ENCODE data around the gene FAM20B.

DNA sequence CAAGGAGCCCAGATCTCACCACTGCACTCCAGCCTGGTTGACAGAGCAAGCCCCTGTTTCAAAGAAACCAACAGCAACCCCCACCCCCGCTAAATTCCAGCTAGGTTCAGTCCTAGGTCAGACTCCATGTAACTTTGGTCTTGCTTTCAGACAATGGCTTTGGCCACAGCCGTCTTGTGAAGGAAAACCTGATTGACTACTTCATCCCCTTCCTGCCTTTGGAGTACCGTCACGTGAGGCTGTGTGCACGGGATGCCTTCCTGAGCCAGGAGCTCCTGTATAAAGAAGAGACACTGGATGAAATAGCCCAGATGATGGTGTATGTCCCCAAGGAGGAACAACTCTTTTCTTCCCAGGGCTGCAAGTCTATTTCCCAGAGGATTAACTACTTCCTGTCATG lies 69.1 kb downstream of the FAM20B start:
- TF ChIP-seq, protein P1, sequence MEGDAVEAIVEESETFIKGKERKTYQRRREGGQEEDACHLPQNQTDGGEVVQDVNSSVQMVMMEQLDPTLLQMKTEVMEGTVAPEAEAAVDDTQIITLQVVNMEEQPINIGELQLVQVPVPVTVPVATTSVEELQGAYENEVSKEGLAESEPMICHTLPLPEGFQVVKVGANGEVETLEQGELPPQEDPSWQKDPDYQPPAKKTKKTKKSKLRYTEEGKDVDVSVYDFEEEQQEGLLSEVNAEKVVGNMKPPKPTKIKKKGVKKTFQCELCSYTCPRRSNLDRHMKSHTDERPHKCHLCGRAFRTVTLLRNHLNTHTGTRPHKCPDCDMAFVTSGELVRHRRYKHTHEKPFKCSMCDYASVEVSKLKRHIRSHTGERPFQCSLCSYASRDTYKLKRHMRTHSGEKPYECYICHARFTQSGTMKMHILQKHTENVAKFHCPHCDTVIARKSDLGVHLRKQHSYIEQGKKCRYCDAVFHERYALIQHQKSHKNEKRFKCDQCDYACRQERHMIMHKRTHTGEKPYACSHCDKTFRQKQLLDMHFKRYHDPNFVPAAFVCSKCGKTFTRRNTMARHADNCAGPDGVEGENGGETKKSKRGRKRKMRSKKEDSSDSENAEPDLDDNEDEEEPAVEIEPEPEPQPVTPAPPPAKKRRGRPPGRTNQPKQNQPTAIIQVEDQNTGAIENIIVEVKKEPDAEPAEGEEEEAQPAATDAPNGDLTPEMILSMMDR (IDR thresholded peaks at IDR 0.05): no peak
- no peak for TF ChIP-seq POLR2A (IDR thresholded peaks at IDR 0.05)
